Measurements from ENCODE around the gene SHOC2.

Gene SHOC2

GRCh38 chr10:110873951-110874350 lies 45.5 kb upstream of the SHOC2 start:
- TF ChIP-seq CTCF (IDR thresholded peaks at IDR 0.05; ENCODE audit: control insufficient read depth, extremely low read depth, insufficient read depth) = no peak
- H3K4me3 ChIP-seq (ENCODE audit: low read depth, low read length) = peak overlapping the region; percentile 85
- no peak for DNase-seq (ENCODE audit: low read depth)

- no peak for DNase-seq (ENCODE audit: low read depth)
- TF ChIP-seq CTCF (IDR thresholded peaks at IDR 0.05; ENCODE audit: control insufficient read depth, extremely low read depth, insufficient read depth) = no peak
- H3K4me3 ChIP-seq (ENCODE audit: low read depth, low read length) = no peak overlapping the region
Observed at GRCh38 chr10:110876000-110876399, 43.4 kb upstream of the SHOC2 start.

DNA sequence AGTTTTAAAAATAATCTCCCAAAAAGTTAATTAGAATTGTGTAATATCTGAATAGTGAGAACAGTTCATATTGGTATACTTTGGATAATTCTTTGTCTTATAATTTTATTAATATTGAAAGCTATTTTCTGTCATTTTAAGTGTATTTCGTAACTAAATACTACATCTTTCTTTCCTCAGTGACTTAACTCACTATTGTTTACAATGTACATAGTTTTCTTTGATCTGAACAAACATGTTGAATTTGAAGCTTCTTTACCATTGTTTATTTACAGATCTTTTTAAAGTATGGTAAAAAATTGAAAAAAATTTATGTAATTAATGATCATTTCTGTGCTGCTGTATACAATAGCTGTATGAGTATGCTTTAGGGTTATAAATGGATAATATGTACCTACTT lies 42.6 kb upstream of the SHOC2 start:
- DNase-seq (ENCODE audit: low read depth) = no peak
- H3K4me3 ChIP-seq (ENCODE audit: low read depth, low read length) = no peak overlapping the region
- no peak for TF ChIP-seq CTCF (IDR thresholded peaks at IDR 0.05; ENCODE audit: control insufficient read depth, extremely low read depth, insufficient read depth)

DNA sequence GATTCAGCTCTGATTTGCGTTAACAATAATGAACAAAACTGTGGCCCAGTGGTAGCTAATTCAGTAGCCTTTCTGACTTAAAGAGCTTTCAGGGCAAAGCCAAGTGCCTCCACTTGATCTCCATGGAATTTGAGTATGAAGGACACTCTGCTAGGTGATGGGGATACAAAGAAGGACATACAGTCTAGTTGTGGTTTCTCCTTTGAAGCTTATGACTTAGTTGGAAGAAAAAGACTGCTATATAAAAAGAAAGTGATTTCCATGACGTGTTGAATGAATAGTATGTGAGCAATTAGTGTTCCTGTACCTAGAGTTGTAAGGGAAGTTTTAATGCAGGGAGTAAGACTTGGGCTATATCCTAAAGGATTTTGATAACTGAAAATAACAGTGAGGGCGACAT lies 39.4 kb upstream of the SHOC2 start:
- no peak for DNase-seq (ENCODE audit: low read depth)
- H3K4me3 ChIP-seq (ENCODE audit: low read depth, low read length) = no peak overlapping the region
- no peak for TF ChIP-seq CTCF (IDR thresholded peaks at IDR 0.05; ENCODE audit: control insufficient read depth, extremely low read depth, insufficient read depth)

DNA sequence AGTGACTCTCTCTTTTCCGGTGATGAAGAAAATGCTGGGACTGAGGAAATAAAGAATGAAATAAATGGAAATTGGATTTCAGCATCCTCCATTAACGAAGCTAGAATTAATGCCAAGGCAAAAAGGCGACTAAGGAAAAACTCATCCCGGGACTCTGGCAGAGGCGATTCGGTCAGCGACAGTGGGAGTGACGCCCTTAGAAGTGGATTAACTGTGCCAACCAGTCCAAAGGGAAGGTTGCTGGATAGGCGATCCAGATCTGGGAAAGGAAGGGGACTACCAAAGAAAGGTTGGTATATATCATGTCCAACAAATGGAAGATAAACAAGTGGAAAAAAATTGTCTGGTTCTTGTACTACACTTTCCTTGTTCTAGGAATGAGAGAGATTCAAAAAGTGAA lies 38.2 kb upstream of the SHOC2 start:
- TF ChIP-seq CTCF (IDR thresholded peaks at IDR 0.05; ENCODE audit: control insufficient read depth, extremely low read depth, insufficient read depth) = no peak
- no peak for DNase-seq (ENCODE audit: low read depth)
- no peak overlapping the region for H3K4me3 ChIP-seq (ENCODE audit: low read depth, low read length)

GRCh38 chr10:110881905-110882304 lies 37.5 kb upstream of the SHOC2 start:
- TF ChIP-seq CTCF (IDR thresholded peaks at IDR 0.05; ENCODE audit: control insufficient read depth, extremely low read depth, insufficient read depth) = no peak
- no peak overlapping the region for H3K4me3 ChIP-seq (ENCODE audit: low read depth, low read length)
- no peak for DNase-seq (ENCODE audit: low read depth)

- no peak for DNase-seq (ENCODE audit: low read depth)
- no peak overlapping the region for H3K4me3 ChIP-seq (ENCODE audit: low read depth, low read length)
- no peak for TF ChIP-seq CTCF (IDR thresholded peaks at IDR 0.05; ENCODE audit: control insufficient read depth, extremely low read depth, insufficient read depth)
Observed at GRCh38 chr10:110883924-110884323, 35.5 kb upstream of the SHOC2 start.
